ENCODE measurements around the gene TEX2. TPM values are rescaled to one million over a fixed set of nuclear protein-coding genes. Genes with fewer than 3 reads are reported as not detected.

Gene TEX2
- polyA plus RNA-seq, 1 of the 3 experiments (the other 2 are of a cell fraction), result 24.0 TPM

DNA sequence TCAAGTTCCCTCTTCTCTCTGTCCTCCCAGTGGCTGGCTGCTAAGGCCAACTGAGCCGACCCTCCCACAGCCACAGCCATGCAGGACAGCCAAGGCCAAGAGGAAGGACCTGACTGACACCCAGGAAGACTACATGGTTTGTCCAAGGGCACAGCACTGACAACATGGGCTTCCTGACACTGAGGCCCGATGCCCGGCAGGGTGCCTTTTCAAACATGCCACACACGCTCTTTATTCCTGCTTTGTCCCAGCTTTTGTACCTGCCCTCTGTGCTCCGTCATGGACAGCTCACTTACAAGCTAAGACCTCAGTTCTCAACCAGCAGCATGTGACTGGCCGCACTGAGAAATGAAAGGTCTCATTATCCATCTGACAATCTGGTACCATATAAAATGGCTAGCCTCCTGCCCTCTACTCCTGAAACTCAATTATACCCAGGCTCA, 45.8 kb downstream of the TEX2 start:
- peak overlapping the region; percentile 87 to 91 for H3K27ac ChIP-seq (ENCODE audit: low read depth in 2 of 2, low read length in 1 of 2)
- H3K79me2 ChIP-seq (ENCODE audit: insufficient read depth), result peaks cover 83% of the 10 kb centered on the region
- peak overlapping the region; percentile 45 for H3K9ac ChIP-seq
- peaks cover 30% of the 10 kb centered on the region for H3F3A ChIP-seq (replicated peaks; ENCODE audit: insufficient read depth)
- DNase-seq, result no peak
- POLR2A ChIA-PET, result interaction anchor here (1.0 to 1.9 kb wide), 3 partner anchors 23 to 71 kb away, joined by 3 to 6 read pairs (median 5); no protein-coding TSS in a partner anchor
- H3K36me3 ChIP-seq (replicated peaks in 1 of 2; ENCODE audit: control insufficient read depth in 1 of 2, insufficient read depth in 2 of 2, low read length in 1 of 2), result peaks cover 15 to 17% of the 10 kb centered on the region in 2 experiments
- H3K27me3 ChIP-seq (ENCODE audit: insufficient read depth), result no peaks in the 10 kb centered on the region
- CTCF ChIA-PET, result interaction anchor here (0.6 to 4.0 kb wide), 13 partner anchors 9 to 284 kb away, joined by 3 to 17 read pairs (median 4); no protein-coding TSS in a partner anchor
- peaks cover 47 to 48% of the 10 kb centered on the region in 2 experiments for H3K4me1 ChIP-seq (ENCODE audit: control insufficient read depth in 1 of 2, insufficient read depth in 2 of 2, low read depth in 1 of 2, low read length in 1 of 2)
- no peaks in the 10 kb centered on the region for H3K9me3 ChIP-seq
- TF ChIP-seq TAF1 (IDR thresholded peaks at IDR 0.05; ENCODE audit: borderline replicate concordance, low read depth, low read length) (no peak), EP300 (IDR thresholded peaks at IDR 0.05; ENCODE audit: borderline replicate concordance in 1 of 2, low read depth in 1 of 2, low read length in 1 of 2) (no peak), GATA2 (CRISPR knock-in tag; IDR thresholded peaks at IDR 0.05) (peak; percentile 43; the same call in 1 of the 2 replicates)
- no peak overlapping the region for H2AFZ ChIP-seq (ENCODE audit: low read depth)
- no peaks in the 10 kb centered on the region for H4K20me1 ChIP-seq (ENCODE audit: insufficient read depth)
- H3K4me3 ChIP-seq (ENCODE audit: low read depth in 2 of 2, low read length in 1 of 2), result no peak overlapping the region
- peak overlapping the region; percentile 66 for H3K4me2 ChIP-seq
- H3K9me2 ChIP-seq, result no peaks in the 10 kb centered on the region
- 97% methylated on average over 6 of the region's 6 CpGs for WGBS (ENCODE audit: low lambda C conversion rate)

DNA sequence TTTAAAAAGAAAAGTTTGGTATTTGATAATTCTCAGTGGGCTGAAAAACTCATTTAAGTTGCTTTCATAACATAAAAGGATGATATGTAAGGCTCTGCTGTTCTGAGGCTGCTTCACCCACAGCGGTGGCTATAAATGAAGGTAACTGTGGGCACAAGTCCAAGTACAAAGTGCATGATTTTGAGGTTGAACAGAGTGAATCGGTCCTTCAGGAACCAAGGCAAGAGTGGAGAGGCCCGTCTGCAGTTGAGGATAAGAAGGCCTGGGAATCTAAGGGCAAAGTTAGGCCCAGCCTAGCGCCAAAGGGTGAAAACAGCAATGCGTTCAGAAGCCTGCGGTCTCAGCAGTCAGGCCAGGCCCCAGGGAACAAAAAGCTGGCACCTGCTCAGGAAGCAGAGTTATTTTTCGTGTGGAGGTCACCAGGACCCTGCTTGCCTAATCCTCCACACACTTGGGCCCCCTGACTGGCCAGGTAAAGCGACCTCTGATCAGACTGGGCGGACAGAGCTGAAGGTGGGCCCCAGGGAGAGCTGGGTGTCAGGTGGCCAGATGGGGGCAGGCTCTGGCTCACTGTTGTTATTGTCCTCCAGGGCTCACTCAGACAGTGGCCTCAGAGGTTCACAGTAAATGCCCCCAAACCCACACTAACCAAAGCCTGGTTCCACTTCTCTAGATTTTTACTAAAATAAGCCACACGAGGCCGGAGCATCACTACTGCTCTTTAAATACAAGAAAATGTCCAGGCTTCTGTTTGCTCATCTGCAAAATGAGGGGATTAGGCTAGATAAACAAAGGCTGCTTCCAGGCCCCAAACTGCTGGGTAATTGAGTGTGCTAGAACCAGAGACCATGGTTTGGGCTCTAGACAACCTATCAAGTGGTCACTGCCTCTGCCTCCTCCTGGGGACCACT, 46.5 kb downstream of the TEX2 start:
- peaks cover 77% of the 10 kb centered on the region for H3K79me2 ChIP-seq (ENCODE audit: insufficient read depth)
- H3F3A ChIP-seq (replicated peaks; ENCODE audit: insufficient read depth), result peaks cover 37% of the 10 kb centered on the region
- no peak overlapping the region for H3K4me3 ChIP-seq (ENCODE audit: low read depth in 2 of 2, low read length in 1 of 2)
- DNase-seq, result peak; percentile 48
- ChIA-PET CTCF (interaction anchor here (0.7 to 4.0 kb wide), 17 partner anchors 10 to 297 kb away, joined by 3 to 17 read pairs (median 4); no protein-coding TSS in a partner anchor), POLR2A (interaction anchor here (1.0 to 1.9 kb wide), 3 partner anchors 24 to 70 kb away, joined by 4 to 6 read pairs (median 5); no protein-coding TSS in a partner anchor)
- H3K4me2 ChIP-seq, result peak overlapping the region; percentile 66
- H3K9me2 ChIP-seq, result no peaks in the 10 kb centered on the region
- 60% methylated on average over 11 of the region's 11 CpGs for WGBS (ENCODE audit: low lambda C conversion rate)
- H3K36me3 ChIP-seq (replicated peaks in 1 of 2; ENCODE audit: control insufficient read depth in 1 of 2, insufficient read depth in 2 of 2, low read length in 1 of 2), result peaks cover 12 to 19% of the 10 kb centered on the region in 2 experiments
- H3K4me1 ChIP-seq (ENCODE audit: control insufficient read depth in 1 of 2, insufficient read depth in 2 of 2, low read depth in 1 of 2, low read length in 1 of 2), result peaks cover 48 to 54% of the 10 kb centered on the region in 2 experiments
- peak overlapping the region; percentile 87 to 91 for H3K27ac ChIP-seq (ENCODE audit: low read depth in 2 of 2, low read length in 1 of 2)
- peak overlapping the region; percentile 14; the same call in 1 of the 2 replicates for H2AFZ ChIP-seq (ENCODE audit: low read depth)
- no peaks in the 10 kb centered on the region for H3K27me3 ChIP-seq (ENCODE audit: insufficient read depth)
- H3K9me3 ChIP-seq, result no peaks in the 10 kb centered on the region
- peak; percentile 30; the same call in 1 of the 2 replicates for TF ChIP-seq SMC3 (IDR thresholded peaks at IDR 0.05; ENCODE audit: low read depth, low read length)
- TF ChIP-seq EZH2phosphoT487 (IDR thresholded peaks at IDR 0.05; ENCODE audit: borderline replicate concordance, low read depth), result no peak
- no peak for TF ChIP-seq SIN3A (IDR thresholded peaks at IDR 0.05; ENCODE audit: borderline replicate concordance, low read depth, low read length)
- TF ChIP-seq, protein P1, sequence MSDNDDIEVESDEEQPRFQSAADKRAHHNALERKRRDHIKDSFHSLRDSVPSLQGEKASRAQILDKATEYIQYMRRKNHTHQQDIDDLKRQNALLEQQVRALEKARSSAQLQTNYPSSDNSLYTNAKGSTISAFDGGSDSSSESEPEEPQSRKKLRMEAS (IDR thresholded peaks at IDR 0.05; ENCODE audit: low read depth), result no peak
- peak; percentile 63 for TF ChIP-seq TCF12 (IDR thresholded peaks at IDR 0.05)
- peak; percentile 40 for TF ChIP-seq RAD21 (IDR thresholded peaks at IDR 0.05; ENCODE audit: low read length)
- no peak for TF ChIP-seq MEF2A (IDR thresholded peaks at IDR 0.05; ENCODE audit: borderline replicate concordance, low read depth)
- TF ChIP-seq NFIC (IDR thresholded peaks at IDR 0.05; ENCODE audit: borderline replicate concordance), result peak; percentile 82
- TF ChIP-seq, protein P2, sequence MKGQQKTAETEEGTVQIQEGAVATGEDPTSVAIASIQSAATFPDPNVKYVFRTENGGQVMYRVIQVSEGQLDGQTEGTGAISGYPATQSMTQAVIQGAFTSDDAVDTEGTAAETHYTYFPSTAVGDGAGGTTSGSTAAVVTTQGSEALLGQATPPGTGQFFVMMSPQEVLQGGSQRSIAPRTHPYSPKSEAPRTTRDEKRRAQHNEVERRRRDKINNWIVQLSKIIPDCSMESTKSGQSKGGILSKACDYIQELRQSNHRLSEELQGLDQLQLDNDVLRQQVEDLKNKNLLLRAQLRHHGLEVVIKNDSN (IDR thresholded peaks at IDR 0.05; ENCODE audit: borderline replicate concordance, low read depth), result no peak
- TF ChIP-seq, protein P3, sequence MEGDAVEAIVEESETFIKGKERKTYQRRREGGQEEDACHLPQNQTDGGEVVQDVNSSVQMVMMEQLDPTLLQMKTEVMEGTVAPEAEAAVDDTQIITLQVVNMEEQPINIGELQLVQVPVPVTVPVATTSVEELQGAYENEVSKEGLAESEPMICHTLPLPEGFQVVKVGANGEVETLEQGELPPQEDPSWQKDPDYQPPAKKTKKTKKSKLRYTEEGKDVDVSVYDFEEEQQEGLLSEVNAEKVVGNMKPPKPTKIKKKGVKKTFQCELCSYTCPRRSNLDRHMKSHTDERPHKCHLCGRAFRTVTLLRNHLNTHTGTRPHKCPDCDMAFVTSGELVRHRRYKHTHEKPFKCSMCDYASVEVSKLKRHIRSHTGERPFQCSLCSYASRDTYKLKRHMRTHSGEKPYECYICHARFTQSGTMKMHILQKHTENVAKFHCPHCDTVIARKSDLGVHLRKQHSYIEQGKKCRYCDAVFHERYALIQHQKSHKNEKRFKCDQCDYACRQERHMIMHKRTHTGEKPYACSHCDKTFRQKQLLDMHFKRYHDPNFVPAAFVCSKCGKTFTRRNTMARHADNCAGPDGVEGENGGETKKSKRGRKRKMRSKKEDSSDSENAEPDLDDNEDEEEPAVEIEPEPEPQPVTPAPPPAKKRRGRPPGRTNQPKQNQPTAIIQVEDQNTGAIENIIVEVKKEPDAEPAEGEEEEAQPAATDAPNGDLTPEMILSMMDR (IDR thresholded peaks at IDR 0.05), result peak; percentile 35
- H3K9ac ChIP-seq, result peak overlapping the region; percentile 45
- no peaks in the 10 kb centered on the region for H4K20me1 ChIP-seq (ENCODE audit: insufficient read depth)
